MCF 10A (cell line): ENCODE results near the gene PEAK1. TPM values are rescaled to one million over a fixed set of nuclear protein-coding genes. Genes with fewer than 3 reads are reported as not detected.
"Not testable (repeated sequence)": the region's sequence is repeated elsewhere in the genome, so short reads cannot be mapped to it uniquely, and the experiment has no call there.

Experiments
- BruUV-seq: library from RNA; stranded (reverse); fragments of 400-500 nt; replicated peaks from 2 replicates; lab custom pipeline; 2021; lab: Mats Ljungman, UMichigan
- CTCF ChIA-PET: fragments of 300-600 bp; sonication (Branson Sonifier 250); formaldehyde crosslinking; extraction: SDS; loops from one replicate; lab custom pipeline; 2021; ENCODE audit warnings: antibody characterized with exemption, inconsistent platforms; lab: Yijun Ruan, JAX
- POLR2A ChIA-PET: fragments of 300-600, 350-650 bp; sonication (Branson Sonifier 250); formaldehyde crosslinking; extraction: SDS; loops from one replicate; lab custom pipeline; 2020; ENCODE audit warnings: antibody characterized with exemption, inconsistent platforms; lab: Yijun Ruan, JAX
- DNase-seq: peaks from one replicate; pipeline ENCODE4 v3.0.0-alpha.2; 2018; ENCODE audit not compliant: unreplicated experiment
- H3K27ac Mint-ChIP-seq: one replicate; pipeline ENCODE4 v1.8.0; 2022; ENCODE audit warnings: mild to moderate bottlenecking, low read depth, mixed read lengths; ENCODE audit not compliant: unreplicated experiment
- H3K27me3 Mint-ChIP-seq: one replicate; pipeline ENCODE4 v1.8.0; 2022; ENCODE audit warnings: mixed read lengths; ENCODE audit not compliant: insufficient read depth, unreplicated experiment
- H3K36me3 Mint-ChIP-seq: one replicate; pipeline ENCODE4 v1.8.0; 2022; ENCODE audit warnings: mild to moderate bottlenecking, moderate library complexity, mixed read lengths; ENCODE audit not compliant: insufficient read depth, unreplicated experiment
- H3K4me1 Mint-ChIP-seq: one replicate; pipeline ENCODE4 v1.8.0; 2022; ENCODE audit warnings: mixed read lengths; ENCODE audit not compliant: insufficient read depth, unreplicated experiment
- H3K4me3 Mint-ChIP-seq: one replicate; pipeline ENCODE4 v1.8.0; 2022; ENCODE audit warnings: mild to moderate bottlenecking, moderate library complexity, mixed read lengths; ENCODE audit not compliant: unreplicated experiment
- H3K9me3 Mint-ChIP-seq: one replicate; pipeline ENCODE4 v1.8.0; 2022; ENCODE audit warnings: mixed read lengths; ENCODE audit not compliant: unreplicated experiment
- CTCF ChIP-seq: fragments of 200-600 bp; IDR thresholded peaks from one replicate; pipeline ENCODE4 v1.8.0; 2022; ENCODE audit warnings: antibody characterized with exemption, mild to moderate bottlenecking; ENCODE audit not compliant: unreplicated experiment
- intact Hi-C: fragments of 100-400 bp; cut with micrococcal nuclease; formaldehyde crosslinking; loops from 2 replicates; pipeline ENCODE4 v1.14.1; 2022
- total RNA-seq: library from RNA; stranded (reverse); gene quantifications from 2 replicates; pipeline ENCODE4 v1.2.3, GENCODE V29; 2022

PEAK1 gene
- total RNA-seq, 1 experiment from 2014 or later = 20.0 TPM

GRCh38 chr15:77410701-77411618, 8.9 kb downstream of the PEAK1 start:
- Mint-ChIP-seq H3K27me3 (no peaks in the 10 kb centered on the region), H3K27ac (no peak overlapping the region), H3K9me3 (peaks cover 7% of the 10 kb centered on the region), H3K4me3 (no peak overlapping the region), H3K4me1 (peaks cover 6% of the 10 kb centered on the region), H3K36me3 (no peaks in the 10 kb centered on the region)
- no TSS peak for BruUV-seq
- POLR2A ChIA-PET = interaction anchor here (0.7 to 1.5 kb wide), 2 partner anchors 20 to 1956 kb away, joined by 3 read pairs; no protein-coding TSS in a partner anchor
- DNase-seq = no peak
- no peak for TF ChIP-seq CTCF
- CTCF ChIA-PET = interaction anchor here (1.0 kb wide), 1 partner anchor 106 kb away, joined by 3 read pairs; no protein-coding TSS in a partner anchor
- intact Hi-C loops = no loop called here

GRCh38 chr15:77410157-77410500, 9.8 kb downstream of the PEAK1 start:
- H3K9me3 Mint-ChIP-seq, H3K27me3 Mint-ChIP-seq, H3K4me3 Mint-ChIP-seq, H3K36me3 Mint-ChIP-seq, H3K4me1 Mint-ChIP-seq, intact Hi-C loops, DNase-seq, H3K27ac Mint-ChIP-seq, BruUV-seq: not testable (repeated sequence)
- ChIA-PET POLR2A (interaction anchor here (0.6 to 1.5 kb wide), 3 partner anchors 9 to 19 kb away, joined by 3 to 4 read pairs (median 3); no protein-coding TSS in a partner anchor), CTCF (interaction anchor here (1.2 kb wide), 1 partner anchor 133 kb away, joined by 4 read pairs; no protein-coding TSS in a partner anchor)

- no peak for DNase-seq
- H3K4me1 Mint-ChIP-seq = peaks cover 6% of the 10 kb centered on the region
- no peaks in the 10 kb centered on the region for H3K36me3 Mint-ChIP-seq
- ChIA-PET CTCF (interaction anchor here (0.7 to 1.2 kb wide), 2 partner anchors 23 to 134 kb away, joined by 4 read pairs; no protein-coding TSS in a partner anchor), POLR2A (interaction anchor here (0.6 to 1.5 kb wide), 5 partner anchors 9 to 1099 kb away, joined by 3 to 4 read pairs (median 3); no protein-coding TSS in a partner anchor)
- no peaks in the 10 kb centered on the region for H3K27me3 Mint-ChIP-seq
- no peak overlapping the region for H3K4me3 Mint-ChIP-seq
- H3K9me3 Mint-ChIP-seq = peaks cover 7% of the 10 kb centered on the region
- intact Hi-C loops = no loop called here
- no TSS peak for BruUV-seq
- no peak for TF ChIP-seq CTCF
- no peak overlapping the region for H3K27ac Mint-ChIP-seq
These were observed 10.4 kb downstream of the PEAK1 start for GRCh38 chr15:77409259-77410156.

GRCh38 chr15:77406846-77407245, 13.1 kb downstream of the PEAK1 start:
- Mint-ChIP-seq H3K27me3 (no peaks in the 10 kb centered on the region), H3K27ac (no peak overlapping the region), H3K4me3 (no peak overlapping the region), H3K4me1 (peaks cover 11% of the 10 kb centered on the region), H3K36me3 (no peaks in the 10 kb centered on the region), H3K9me3 (peaks cover 7% of the 10 kb centered on the region)
- BruUV-seq = no TSS peak
- intact Hi-C loops = no loop called here
- ChIA-PET CTCF (interaction anchor here (0.6 kb wide), 2 partner anchors 217 to 558 kb away, joined by 3 read pairs; no protein-coding TSS in a partner anchor), POLR2A (interaction anchor here (1.1 to 1.2 kb wide), 3 partner anchors 10 to 14 kb away, joined by 3 to 5 read pairs (median 3); partner anchors contain the start of gene HMG20A)
- no peak for TF ChIP-seq CTCF
- DNase-seq = no peak

- H3K27me3 Mint-ChIP-seq, H3K27ac Mint-ChIP-seq, H3K9me3 Mint-ChIP-seq, intact Hi-C loops, H3K36me3 Mint-ChIP-seq, H3K4me3 Mint-ChIP-seq, DNase-seq, BruUV-seq: not testable (repeated sequence)
- CTCF ChIA-PET = interaction anchor here (0.6 to 0.9 kb wide), 3 partner anchors 91 to 558 kb away, joined by 3 read pairs; no protein-coding TSS in a partner anchor
- POLR2A ChIA-PET = interaction anchor here (1.1 to 1.2 kb wide), 3 partner anchors 10 to 15 kb away, joined by 3 to 5 read pairs (median 3); partner anchors contain the start of gene HMG20A
- H3K4me1 Mint-ChIP-seq = peaks cover 11% of the 10 kb centered on the region
These were observed 13.6 kb downstream of the PEAK1 start for GRCh38 chr15:77406173-77406759.
